Mesenchymal stem cell (in vitro differentiated cells and primary cell): ENCODE data around the gene HIP1.

ENCODE experiments used
- DNase-seq: peaks from one replicate; pipeline ENCODE4 v3.0.0-alpha.2; 2013
- H2AFZ ChIP-seq: one replicate; pipeline ENCODE4 v1.6.1; 2013; ENCODE audit warnings: low read depth, mild to moderate bottlenecking, control low read depth, inconsistent platforms, low read length, moderate library complexity
- H2AK5ac ChIP-seq: 2 replicates; pipeline ENCODE4 v1.6.1; 2013; ENCODE audit warnings: low read length, moderate library complexity, mild to moderate bottlenecking, inconsistent platforms; ENCODE audit not compliant: severe bottlenecking
- H2BK120ac ChIP-seq: one replicate; pipeline ENCODE4 v1.6.1; 2013; ENCODE audit warnings: low read depth, mild to moderate bottlenecking, inconsistent platforms, low read length, moderate library complexity
- H2BK12ac ChIP-seq, 2 experiments: one replicate each; pipeline ENCODE4 v1.6.1; 2013; ENCODE audit warnings: inconsistent platforms in 2 of 2, low read length in 2 of 2, mild to moderate bottlenecking in 2 of 2, moderate library complexity in 2 of 2, control low read depth in 1 of 2
- H2BK15ac ChIP-seq: one replicate; pipeline ENCODE4 v1.6.1; 2013; ENCODE audit warnings: mild to moderate bottlenecking, low read depth, inconsistent platforms; ENCODE audit not compliant: poor library complexity, severe bottlenecking
- H2BK5ac ChIP-seq: 2 replicates; pipeline ENCODE4 v1.6.1; 2013; ENCODE audit warnings: low read depth, mild to moderate bottlenecking, low read length, control low read depth, inconsistent platforms; ENCODE audit not compliant: poor library complexity, severe bottlenecking
- H3K14ac ChIP-seq, 2 experiments: one replicate each; pipeline ENCODE4 v1.6.1; 2013; ENCODE audit warnings: inconsistent platforms in 2 of 2, low read length in 2 of 2, control low read depth in 1 of 2, mild to moderate bottlenecking in 1 of 2, moderate library complexity in 1 of 2
- H3K18ac ChIP-seq, 2 experiments: one replicate each; pipeline ENCODE4 v1.6.1; 2013; ENCODE audit warnings: inconsistent platforms in 2 of 2, low read length in 2 of 2, control low read depth in 1 of 2, low read depth in 1 of 2, mild to moderate bottlenecking in 1 of 2
- H3K23ac ChIP-seq, 2 experiments: one replicate each; pipeline ENCODE4 v1.6.1; 2013; ENCODE audit warnings: inconsistent platforms in 2 of 2, low read length in 2 of 2, mild to moderate bottlenecking in 2 of 2, moderate library complexity in 2 of 2, control low read depth in 1 of 2
- H3K27ac ChIP-seq: 2 replicates; pipeline ENCODE4 v1.5.1; 2013; ENCODE audit warnings: mild to moderate bottlenecking, moderate library complexity, low read length, control low read depth, inconsistent platforms; ENCODE audit not compliant: poor library complexity, severe bottlenecking
- H3K27me3 ChIP-seq, 2 experiments: 2 replicates each; pipeline versions ENCODE4 v1.6.1 to v1.7.0; 2013; ENCODE audit warnings: low read length in 2 of 2, mild to moderate bottlenecking in 2 of 2, moderate library complexity in 2 of 2, control low read depth in 1 of 2, inconsistent platforms in 1 of 2; ENCODE audit not compliant: control insufficient read depth in 1 of 2, insufficient read depth in 1 of 2
- H3K36me3 ChIP-seq, 2 experiments: 2 replicates each; pipeline versions ENCODE4 v1.6.1 to v1.7.0; 2013; ENCODE audit warnings: low read length in 2 of 2, control low read depth in 1 of 2, inconsistent platforms in 1 of 2, low read depth in 1 of 2, mild to moderate bottlenecking in 1 of 2; ENCODE audit not compliant: insufficient read depth in 2 of 2, control insufficient read depth in 1 of 2
- H3K4ac ChIP-seq, 2 experiments: one replicate each; pipeline ENCODE4 v1.6.1; 2013; ENCODE audit warnings: inconsistent platforms in 2 of 2, low read length in 2 of 2, mild to moderate bottlenecking in 2 of 2, moderate library complexity in 2 of 2, control low read depth in 1 of 2, low read depth in 1 of 2
- H3K4me1 ChIP-seq: 2 replicates; pipeline ENCODE4 v1.6.1; 2013; ENCODE audit warnings: low read depth, low read length, control low read depth; ENCODE audit not compliant: control insufficient read depth, insufficient read depth
- H3K4me2 ChIP-seq: 2 replicates; pipeline ENCODE4 v1.6.1; 2013; ENCODE audit warnings: low read length, mild to moderate bottlenecking, inconsistent platforms; ENCODE audit not compliant: poor library complexity, severe bottlenecking
- H3K4me3 ChIP-seq, 2 experiments: 2 replicates each; pipeline versions ENCODE4 v1.5.1 to v1.7.0; 2013; ENCODE audit warnings: low read length in 2 of 2, mild to moderate bottlenecking in 2 of 2, control low read depth in 1 of 2, low read depth in 1 of 2; ENCODE audit not compliant: insufficient read depth in 1 of 2
- H3K79me1 ChIP-seq: replicated peaks from 2 replicates; pipeline ENCODE4 v1.6.1; 2013; ENCODE audit warnings: mild to moderate bottlenecking, control low read depth, low read length, inconsistent platforms; ENCODE audit not compliant: poor library complexity, severe bottlenecking
- H3K9ac ChIP-seq: 2 replicates; pipeline ENCODE4 v1.7.0; 2013; ENCODE audit warnings: mild to moderate bottlenecking, low read length, moderate library complexity
- H3K9me3 ChIP-seq: 2 replicates; pipeline ENCODE4 v1.7.0; 2013; ENCODE audit warnings: mild to moderate bottlenecking, low read length; ENCODE audit not compliant: control insufficient read depth
- H4K8ac ChIP-seq: one replicate; pipeline ENCODE4 v1.6.1; 2013; ENCODE audit warnings: inconsistent platforms, mild to moderate bottlenecking, low read length, moderate library complexity
- H4K91ac ChIP-seq: one replicate; pipeline ENCODE4 v1.6.1; 2013; ENCODE audit warnings: mild to moderate bottlenecking, low read length, inconsistent platforms
- WGBS: methylation state at CpG from one replicate; pipeline ENCODE4 v1.1.7; 2013; ENCODE audit warnings: mixed read lengths; 5-methylcytosine and 5-hydroxymethylcytosine counted together

The HIP1 gene

GRCh38 chr7:75546237-75547015 is 192.3 kb downstream of the HIP1 start:
- Histone ChIP-seq H3K27ac (no peak overlapping the region), H2BK120ac (no peak overlapping the region), H2BK12ac (no peak overlapping the region), H3K4me1 (peaks cover 3% of the 10 kb centered on the region), H3K14ac (no peak overlapping the region), H3K23ac (no peak overlapping the region), H3K9me3 (no peaks in the 10 kb centered on the region), H2BK15ac (no peak overlapping the region), H3K9ac (no peak overlapping the region), H3K79me1 (peaks cover 4% of the 10 kb centered on the region), H3K4me2 (no peak overlapping the region), H4K8ac (no peak overlapping the region), H4K91ac (no peak overlapping the region), H3K27me3 (no peaks in the 10 kb centered on the region), H3K18ac (no peak overlapping the region), H2AFZ (no peak overlapping the region), H2AK5ac (no peak overlapping the region), H3K4me3 (no peak overlapping the region), H3K4ac (no peak overlapping the region), H2BK5ac (no peak overlapping the region), H3K36me3 (peaks cover 22 to 54% of the 10 kb centered on the region in 2 experiments)
- no peak for DNase-seq
- WGBS = 73% methylated on average over 15 of the region's 15 CpGs

- H2BK120ac ChIP-seq = no peak overlapping the region
- H3K9me3 ChIP-seq = no peaks in the 10 kb centered on the region
- H3K23ac ChIP-seq = no peak overlapping the region
- H3K4me1 ChIP-seq = peaks cover 6% of the 10 kb centered on the region
- H3K27ac ChIP-seq = no peak overlapping the region
- peaks cover 1% of the 10 kb centered on the region for H3K79me1 ChIP-seq
- H3K18ac ChIP-seq = no peak overlapping the region
- no peak overlapping the region for H4K91ac ChIP-seq
- no peak overlapping the region for H2AK5ac ChIP-seq
- H3K4me3 ChIP-seq = no peak overlapping the region
- H3K4ac ChIP-seq = no peak overlapping the region
- no peak overlapping the region for H2BK12ac ChIP-seq
- no peak overlapping the region for H3K14ac ChIP-seq
- no peak overlapping the region for H3K4me2 ChIP-seq
- H3K36me3 ChIP-seq = peaks cover 21 to 46% of the 10 kb centered on the region in 2 experiments
- H2AFZ ChIP-seq = no peak overlapping the region
- 94% methylated on average over 5 of the region's 5 CpGs for WGBS
- no peaks in the 10 kb centered on the region for H3K27me3 ChIP-seq
- no peak overlapping the region for H4K8ac ChIP-seq
- no peak overlapping the region for H2BK5ac ChIP-seq
- H2BK15ac ChIP-seq = no peak overlapping the region
- no peak for DNase-seq
- H3K9ac ChIP-seq = no peak overlapping the region
Measured at GRCh38 chr7:75537731-75538130, 201.0 kb downstream of the HIP1 start.

GRCh38 chr7:75536940-75537538 is 201.7 kb downstream of the HIP1 start:
- no peak overlapping the region for H3K18ac ChIP-seq
- no peaks in the 10 kb centered on the region for H3K79me1 ChIP-seq
- no peak overlapping the region for H3K4me2 ChIP-seq
- no peak overlapping the region for H4K91ac ChIP-seq
- H2BK5ac ChIP-seq = no peak overlapping the region
- no peak overlapping the region for H2AK5ac ChIP-seq
- H3K9me3 ChIP-seq = no peaks in the 10 kb centered on the region
- H2BK12ac ChIP-seq = no peak overlapping the region
- H2BK120ac ChIP-seq = no peak overlapping the region
- 95% methylated on average over 17 of the region's 18 CpGs for WGBS
- no peak overlapping the region for H2AFZ ChIP-seq
- no peak overlapping the region for H3K9ac ChIP-seq
- H3K4me3 ChIP-seq = no peak overlapping the region
- H3K4me1 ChIP-seq = peaks cover 6% of the 10 kb centered on the region
- no peak overlapping the region for H3K14ac ChIP-seq
- H3K4ac ChIP-seq = no peak overlapping the region
- H2BK15ac ChIP-seq = no peak overlapping the region
- no peaks in the 10 kb centered on the region for H3K27me3 ChIP-seq
- H3K23ac ChIP-seq = no peak overlapping the region
- peaks cover 21 to 41% of the 10 kb centered on the region in 2 experiments for H3K36me3 ChIP-seq
- H3K27ac ChIP-seq = no peak overlapping the region
- H4K8ac ChIP-seq = no peak overlapping the region
- no peak for DNase-seq

GRCh38 chr7:75536491-75536890 is 202.2 kb downstream of the HIP1 start:
- DNase-seq = no peak
- no peak overlapping the region for H3K4ac ChIP-seq

More at GRCh38 chr7:75536491-75536890, 202.2 kb downstream of the HIP1 start:
- Histone ChIP-seq H3K4me2 (no peak overlapping the region), H4K8ac (no peak overlapping the region), H2AFZ (no peak overlapping the region), H2BK12ac (no peak overlapping the region), H3K27me3 (no peaks in the 10 kb centered on the region), H3K9ac (no peak overlapping the region), H2BK120ac (no peak overlapping the region), H3K4me3 (no peak overlapping the region), H2BK5ac (no peak overlapping the region), H3K18ac (no peak overlapping the region), H4K91ac (no peak overlapping the region), H2BK15ac (no peak overlapping the region), H3K36me3 (peaks cover 19 to 37% of the 10 kb centered on the region in 2 experiments), H3K9me3 (no peaks in the 10 kb centered on the region), H3K27ac (no peak overlapping the region), H3K4me1 (peaks cover 8% of the 10 kb centered on the region), H2AK5ac (no peak overlapping the region), H3K14ac (no peak overlapping the region), H3K23ac (no peak overlapping the region), H3K79me1 (no peaks in the 10 kb centered on the region)
- over 99% methylated on average over 4 of the region's 4 CpGs for WGBS
